Osteocyte (in vitro differentiated cells): ENCODE results near the gene PACSIN2. TPM values are rescaled to one million over a fixed set of nuclear protein-coding genes. Genes with fewer than 3 reads are reported as not detected.
A peak's percentile ranks its signal among the peaks of the same experiment; 100 is the strongest.

Experiments
- DNase-seq: peaks from one replicate; pipeline ENCODE4 v3.0.0; 2021; ENCODE audit warnings: mixed read lengths; ENCODE audit not compliant: unreplicated experiment; ENCODE audit errors: extremely low spot score
- H3K27ac Mint-ChIP-seq: one replicate; pipeline ENCODE4 v1.8.0; 2021; ENCODE audit warnings: mild to moderate bottlenecking, mixed read lengths; ENCODE audit not compliant: unreplicated experiment
- H3K27me3 Mint-ChIP-seq: one replicate; pipeline ENCODE4 v1.8.0; 2021; ENCODE audit warnings: mixed read lengths; ENCODE audit not compliant: unreplicated experiment
- H3K36me3 Mint-ChIP-seq: one replicate; pipeline ENCODE4 v1.8.0; 2021; ENCODE audit warnings: mixed read lengths; ENCODE audit not compliant: unreplicated experiment
- H3K4me1 Mint-ChIP-seq: one replicate; pipeline ENCODE4 v1.8.0; 2021; ENCODE audit warnings: mixed read lengths; ENCODE audit not compliant: unreplicated experiment
- H3K4me3 Mint-ChIP-seq: one replicate; pipeline ENCODE4 v1.8.0; 2021; ENCODE audit warnings: mild to moderate bottlenecking, moderate library complexity, mixed read lengths; ENCODE audit not compliant: unreplicated experiment
- H3K9me3 Mint-ChIP-seq: one replicate; pipeline ENCODE4 v1.8.0; 2021; ENCODE audit warnings: mixed read lengths; ENCODE audit not compliant: unreplicated experiment
- total RNA-seq: library from RNA; stranded (reverse); gene quantifications from 2 replicates; pipeline ENCODE4 v1.2.1, GENCODE V29; 2021
- TF ChIP-seq, protein P1 (sequence below): fragments of 200-600 bp; sonication (generic); IDR thresholded peaks from 2 replicates; pipeline ENCODE4 v1.5.0; 2021; ENCODE audit warnings: antibody characterized with exemption, mild to moderate bottlenecking, moderate library complexity

Gene PACSIN2
- total RNA-seq, 1 donor from 2014 or later: 51.7 TPM

DNA sequence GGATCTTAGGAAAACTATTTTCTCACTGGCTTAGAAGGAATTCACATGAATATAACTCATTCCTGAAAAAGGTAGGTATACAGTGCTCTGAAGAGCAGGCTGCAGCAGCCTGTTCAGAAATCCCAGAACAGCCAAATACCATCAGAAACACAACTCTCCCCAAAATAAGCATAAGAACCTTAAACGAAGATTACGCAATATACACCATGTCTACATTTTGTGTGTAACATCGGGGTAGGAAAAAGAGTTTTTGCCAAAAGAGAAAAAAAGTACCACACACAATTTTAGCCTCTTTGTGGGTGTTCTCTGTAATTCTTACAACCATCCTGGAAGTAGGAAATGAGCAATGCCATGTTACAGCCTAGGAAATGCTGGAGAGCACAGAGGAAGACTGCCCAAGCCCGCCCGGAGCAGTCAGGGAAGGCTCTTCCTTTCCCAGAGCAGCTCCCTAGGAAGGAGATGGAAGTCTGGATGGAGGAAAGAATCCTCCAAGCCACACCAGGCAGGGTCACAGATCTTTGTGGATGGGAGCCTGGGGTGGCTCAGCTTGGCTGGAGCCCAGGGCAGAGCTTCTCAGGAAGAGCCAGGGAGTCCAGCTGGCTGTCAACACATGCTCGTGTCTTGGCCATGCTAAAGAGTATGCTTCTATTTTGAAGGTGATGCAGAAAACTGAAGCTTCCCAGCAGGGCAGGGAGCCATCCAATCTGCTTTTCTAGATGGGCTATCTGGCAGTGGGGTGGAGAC is 108.2 kb downstream of the PACSIN2 start:
- Mint-ChIP-seq H3K36me3 (peaks cover 7% of the 10 kb centered on the region), H3K27me3 (no peaks in the 10 kb centered on the region), H3K4me3 (no peak overlapping the region), H3K4me1 (peaks cover 44% of the 10 kb centered on the region), H3K9me3 (no peaks in the 10 kb centered on the region), H3K27ac (peak overlapping the region; percentile 69)
- no peak for DNase-seq
- TF ChIP-seq, protein P1, sequence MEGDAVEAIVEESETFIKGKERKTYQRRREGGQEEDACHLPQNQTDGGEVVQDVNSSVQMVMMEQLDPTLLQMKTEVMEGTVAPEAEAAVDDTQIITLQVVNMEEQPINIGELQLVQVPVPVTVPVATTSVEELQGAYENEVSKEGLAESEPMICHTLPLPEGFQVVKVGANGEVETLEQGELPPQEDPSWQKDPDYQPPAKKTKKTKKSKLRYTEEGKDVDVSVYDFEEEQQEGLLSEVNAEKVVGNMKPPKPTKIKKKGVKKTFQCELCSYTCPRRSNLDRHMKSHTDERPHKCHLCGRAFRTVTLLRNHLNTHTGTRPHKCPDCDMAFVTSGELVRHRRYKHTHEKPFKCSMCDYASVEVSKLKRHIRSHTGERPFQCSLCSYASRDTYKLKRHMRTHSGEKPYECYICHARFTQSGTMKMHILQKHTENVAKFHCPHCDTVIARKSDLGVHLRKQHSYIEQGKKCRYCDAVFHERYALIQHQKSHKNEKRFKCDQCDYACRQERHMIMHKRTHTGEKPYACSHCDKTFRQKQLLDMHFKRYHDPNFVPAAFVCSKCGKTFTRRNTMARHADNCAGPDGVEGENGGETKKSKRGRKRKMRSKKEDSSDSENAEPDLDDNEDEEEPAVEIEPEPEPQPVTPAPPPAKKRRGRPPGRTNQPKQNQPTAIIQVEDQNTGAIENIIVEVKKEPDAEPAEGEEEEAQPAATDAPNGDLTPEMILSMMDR: no peak

- no peaks in the 10 kb centered on the region for H3K9me3 Mint-ChIP-seq
- no peaks in the 10 kb centered on the region for H3K27me3 Mint-ChIP-seq
- TF ChIP-seq, protein P1: no peak
- no peak for DNase-seq
- H3K36me3 Mint-ChIP-seq: peaks cover 7% of the 10 kb centered on the region
- peak overlapping the region; percentile 80 for H3K27ac Mint-ChIP-seq
- H3K4me1 Mint-ChIP-seq: peaks cover 53% of the 10 kb centered on the region
- no peak overlapping the region for H3K4me3 Mint-ChIP-seq
Measured at GRCh38 chr22:42905702-42906183, 109.2 kb downstream of the PACSIN2 start.

- peaks cover 56% of the 10 kb centered on the region for H3K4me1 Mint-ChIP-seq
- no peaks in the 10 kb centered on the region for H3K9me3 Mint-ChIP-seq
- DNase-seq: no peak
- H3K36me3 Mint-ChIP-seq: peaks cover 5% of the 10 kb centered on the region
- no peak overlapping the region for H3K4me3 Mint-ChIP-seq
- no peaks in the 10 kb centered on the region for H3K27me3 Mint-ChIP-seq
- TF ChIP-seq, protein P1: no peak
- peak overlapping the region; percentile 80 for H3K27ac Mint-ChIP-seq
Measured at GRCh38 chr22:42905217-42905616, 109.7 kb downstream of the PACSIN2 start.

- peak overlapping the region; percentile 27 for H3K27ac Mint-ChIP-seq
- H3K4me3 Mint-ChIP-seq: no peak overlapping the region
- peaks cover 59% of the 10 kb centered on the region for H3K4me1 Mint-ChIP-seq
- TF ChIP-seq, protein P1: no peak
- DNase-seq: no peak
- no peaks in the 10 kb centered on the region for H3K27me3 Mint-ChIP-seq
- peaks cover 2% of the 10 kb centered on the region for H3K36me3 Mint-ChIP-seq
- H3K9me3 Mint-ChIP-seq: no peaks in the 10 kb centered on the region
Measured at GRCh38 chr22:42904050-42904449, 110.9 kb downstream of the PACSIN2 start.

DNA sequence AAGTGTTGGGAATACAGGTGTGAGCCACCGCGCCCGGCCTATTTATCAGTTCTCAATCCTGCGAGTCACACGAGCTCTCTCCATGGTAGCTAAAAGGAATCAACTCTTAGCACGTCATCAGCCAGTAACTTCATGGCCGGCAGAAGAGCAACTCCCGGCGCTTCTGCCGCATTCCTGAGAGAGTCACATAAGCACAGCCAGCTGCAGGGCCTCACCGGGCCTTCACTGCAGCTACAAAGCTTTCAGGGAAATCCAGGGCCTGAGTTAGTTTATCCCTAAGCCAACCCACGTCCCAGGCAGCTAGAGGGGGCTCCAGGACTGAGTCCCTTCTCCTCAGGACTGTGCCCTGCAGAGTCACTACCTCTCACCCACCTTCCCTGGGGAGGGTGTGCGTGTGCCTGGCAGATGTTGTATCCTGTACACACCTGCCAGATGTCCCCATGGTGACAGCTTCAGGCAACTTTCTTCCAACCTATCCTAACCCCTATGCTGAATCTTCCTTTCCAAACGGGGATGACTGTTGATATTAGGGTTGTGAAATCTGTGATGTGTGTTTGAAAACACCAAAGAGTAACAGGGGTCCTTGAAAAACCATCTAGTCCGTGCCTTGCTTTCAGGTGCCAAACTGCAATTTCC is 112.0 kb downstream of the PACSIN2 start:
- no peak for DNase-seq
- H3K4me3 Mint-ChIP-seq: no peak overlapping the region
- H3K4me1 Mint-ChIP-seq: peaks cover 54% of the 10 kb centered on the region
- H3K27me3 Mint-ChIP-seq: no peaks in the 10 kb centered on the region
- TF ChIP-seq, protein P1: no peak
- no peaks in the 10 kb centered on the region for H3K9me3 Mint-ChIP-seq
- peaks cover 2% of the 10 kb centered on the region for H3K36me3 Mint-ChIP-seq
- no peak overlapping the region for H3K27ac Mint-ChIP-seq
